ENCODE results near the gene RPS15. TPM values are rescaled to one million over a fixed set of nuclear protein-coding genes. Genes with fewer than 3 reads are reported as not detected.

RPS15 gene
- total RNA-seq, 6 donors from 2014 or later = 825 to 2,012 (median 1,317) TPM

DNA sequence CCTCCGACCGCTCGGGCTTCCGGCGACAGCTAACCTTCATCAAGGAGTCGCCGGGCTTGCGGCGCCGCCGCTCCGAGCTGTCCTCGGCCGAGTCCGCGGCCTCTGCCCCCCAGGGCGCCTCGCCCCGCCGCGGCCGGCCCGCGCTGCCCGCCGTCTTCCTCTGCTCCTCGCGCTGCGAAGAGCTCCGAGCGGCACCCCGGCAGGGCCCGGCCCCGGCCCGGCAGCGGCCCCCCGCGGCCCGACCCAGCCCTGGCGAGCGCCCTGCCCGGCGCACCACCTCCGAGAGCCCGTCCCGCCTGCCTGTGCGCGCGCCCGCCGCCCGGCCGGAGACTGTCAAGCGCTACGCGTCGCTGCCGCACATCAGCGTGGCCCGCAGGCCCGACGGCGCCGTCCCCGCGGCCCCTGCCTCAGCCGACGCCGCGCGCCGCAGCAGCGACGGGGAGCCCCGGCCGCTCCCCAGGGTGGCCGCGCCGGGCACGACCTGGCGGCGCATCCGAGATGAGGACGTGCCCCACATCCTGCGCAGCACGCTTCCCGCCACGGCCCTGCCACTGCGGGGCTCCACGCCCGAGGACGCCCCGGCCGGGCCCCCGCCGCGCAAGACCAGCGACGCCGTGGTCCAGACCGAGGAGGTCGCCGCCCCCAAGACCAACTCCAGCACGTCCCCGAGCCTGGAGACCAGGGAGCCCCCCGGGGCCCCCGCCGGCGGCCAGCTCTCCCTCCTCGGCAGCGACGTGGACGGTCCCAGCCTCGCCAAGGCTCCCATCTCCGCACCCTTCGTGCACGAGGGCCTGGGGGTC is 31.3 kb downstream of the RPS15 start:
- WGBS, 2 donors = 4% methylated on average over 33 of the region's 117 CpGs; no CpG with 5 or more reads in 1 of the 2 donors
- peak overlapping the region in 3 of 4 donors; percentile 24 to 50 (median 48) for H3K4me3 ChIP-seq

DNA sequence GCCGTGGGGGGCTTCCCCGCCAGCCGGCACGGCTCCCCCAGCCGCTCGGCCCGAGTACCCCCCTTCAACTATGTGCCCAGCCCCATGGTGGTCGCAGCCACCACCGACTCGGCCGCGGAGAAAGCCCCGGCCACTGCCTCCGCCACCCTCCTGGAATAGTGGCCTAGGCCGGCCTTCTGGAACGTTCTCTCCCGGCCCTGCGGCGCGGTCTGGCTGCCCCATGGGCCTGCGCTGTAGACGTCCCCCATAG is 31.8 kb downstream of the RPS15 start:
- H3K4me1 ChIP-seq = peaks cover 60 to 76% (median 65%) of the 10 kb centered on the region in 4 donors
- H3K36me3 ChIP-seq = peaks cover 0 to 10% (median 4%) of the 10 kb centered on the region in 4 donors
- no peak for DNase-seq
- H3K4me3 ChIP-seq = peak overlapping the region; percentile 24 to 50 (median 40)
- no peaks in the 10 kb centered on the region for H3K9me3 ChIP-seq
- H3K27ac ChIP-seq = no peak overlapping the region
- peaks cover 5 to 79% (median 55%) of the 10 kb centered on the region in 4 donors for H3K27me3 ChIP-seq
- ATAC-seq (ENCODE audit: low FRiP score in 2 of 2) = peak in 1 of 2 donors; percentile 4
- TF ChIP-seq, protein P1, sequence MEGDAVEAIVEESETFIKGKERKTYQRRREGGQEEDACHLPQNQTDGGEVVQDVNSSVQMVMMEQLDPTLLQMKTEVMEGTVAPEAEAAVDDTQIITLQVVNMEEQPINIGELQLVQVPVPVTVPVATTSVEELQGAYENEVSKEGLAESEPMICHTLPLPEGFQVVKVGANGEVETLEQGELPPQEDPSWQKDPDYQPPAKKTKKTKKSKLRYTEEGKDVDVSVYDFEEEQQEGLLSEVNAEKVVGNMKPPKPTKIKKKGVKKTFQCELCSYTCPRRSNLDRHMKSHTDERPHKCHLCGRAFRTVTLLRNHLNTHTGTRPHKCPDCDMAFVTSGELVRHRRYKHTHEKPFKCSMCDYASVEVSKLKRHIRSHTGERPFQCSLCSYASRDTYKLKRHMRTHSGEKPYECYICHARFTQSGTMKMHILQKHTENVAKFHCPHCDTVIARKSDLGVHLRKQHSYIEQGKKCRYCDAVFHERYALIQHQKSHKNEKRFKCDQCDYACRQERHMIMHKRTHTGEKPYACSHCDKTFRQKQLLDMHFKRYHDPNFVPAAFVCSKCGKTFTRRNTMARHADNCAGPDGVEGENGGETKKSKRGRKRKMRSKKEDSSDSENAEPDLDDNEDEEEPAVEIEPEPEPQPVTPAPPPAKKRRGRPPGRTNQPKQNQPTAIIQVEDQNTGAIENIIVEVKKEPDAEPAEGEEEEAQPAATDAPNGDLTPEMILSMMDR (IDR thresholded peaks at IDR 0.05) = no peak
- no peak for TF ChIP-seq POLR2A (IDR thresholded peaks at IDR 0.05)
- no peak for TF ChIP-seq EP300 (IDR thresholded peaks at IDR 0.05)
- no peak for TF ChIP-seq POLR2AphosphoS5 (IDR thresholded peaks at IDR 0.05)
- 7% methylated on average over 8 of the region's 22 CpGs; no CpG with 5 or more reads in 1 of the 2 donors for WGBS, 2 donors

More for the DNA sequence above, 31.3 kb downstream of the RPS15 start:
- no peak for ATAC-seq (ENCODE audit: low FRiP score in 2 of 2)
- Histone ChIP-seq H3K9me3 (no peaks in the 10 kb centered on the region), H3K27me3 (peaks cover 5 to 81% (median 55%) of the 10 kb centered on the region in 4 donors), H3K4me1 (peaks cover 60 to 78% (median 65%) of the 10 kb centered on the region in 4 donors), H3K27ac (no peak overlapping the region), H3K36me3 (peaks cover 0 to 5% (median 0%) of the 10 kb centered on the region in 4 donors)
- TF ChIP-seq POLR2A (IDR thresholded peaks at IDR 0.05) (no peak), EP300 (IDR thresholded peaks at IDR 0.05) (no peak), POLR2AphosphoS5 (IDR thresholded peaks at IDR 0.05) (no peak)
- TF ChIP-seq, protein P1 (IDR thresholded peaks at IDR 0.05) = peak in 1 of 6 experiments; percentile 8
- DNase-seq = peak in 1 of 2 donors; percentile 88

DNA sequence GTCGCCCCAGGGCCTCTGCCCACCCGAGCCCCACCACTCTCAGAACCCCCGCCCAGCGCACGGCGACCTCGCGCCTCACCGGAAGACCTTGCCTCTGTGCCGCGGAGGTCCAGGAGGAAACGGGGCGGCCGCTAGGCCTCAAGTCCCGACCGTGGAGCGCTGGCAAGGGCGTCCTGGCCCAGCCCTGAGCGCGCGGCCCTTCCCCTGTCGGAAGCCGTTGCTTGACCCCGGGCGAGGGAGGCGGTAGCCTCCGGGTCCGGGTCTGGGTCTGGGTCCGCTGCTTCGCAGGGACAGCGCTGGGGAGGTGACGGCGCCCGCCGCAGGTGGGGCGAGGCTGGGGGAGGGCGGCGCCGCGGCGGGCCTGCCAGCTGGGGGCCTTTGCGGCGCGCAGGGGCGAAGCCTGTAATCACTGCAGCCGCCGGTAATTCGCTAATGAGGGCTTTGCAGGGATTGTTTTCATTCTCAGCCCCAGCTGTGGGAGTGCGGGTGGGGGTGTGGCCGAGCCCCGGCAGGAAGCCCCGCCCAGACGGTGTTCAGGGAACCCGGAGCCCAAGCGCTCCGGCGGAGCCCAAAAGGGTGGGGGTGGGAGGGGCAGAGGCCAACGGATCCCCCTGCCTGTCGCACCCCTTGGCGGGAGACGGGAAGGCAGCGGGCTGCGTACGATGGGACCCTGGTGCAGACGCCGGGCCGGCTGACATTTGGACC is 32.3 kb downstream of the RPS15 start:
- WGBS, 2 donors = 1 to 4% methylated on average over 10 to 28 of the region's 67 CpGs
- Histone ChIP-seq H3K4me3 (peak overlapping the region; percentile 24 to 50 (median 40)), H3K27me3 (peaks cover 5 to 74% (median 53%) of the 10 kb centered on the region in 4 donors), H3K27ac (no peak overlapping the region), H3K9me3 (no peaks in the 10 kb centered on the region), H3K4me1 (peaks cover 58 to 72% (median 62%) of the 10 kb centered on the region in 4 donors), H3K36me3 (peaks cover 0 to 12% (median 7%) of the 10 kb centered on the region in 4 donors)
- DNase-seq (peak in 1 of 2 donors; percentile 90), ATAC-seq (ENCODE audit: low FRiP score in 2 of 2) (peak in 1 of 2 donors; percentile 33)
- TF ChIP-seq POLR2AphosphoS5 (IDR thresholded peaks at IDR 0.05) (no peak), EP300 (IDR thresholded peaks at IDR 0.05) (no peak), POLR2A (IDR thresholded peaks at IDR 0.05) (no peak)
- TF ChIP-seq, protein P1 (IDR thresholded peaks at IDR 0.05) = no peak

DNA sequence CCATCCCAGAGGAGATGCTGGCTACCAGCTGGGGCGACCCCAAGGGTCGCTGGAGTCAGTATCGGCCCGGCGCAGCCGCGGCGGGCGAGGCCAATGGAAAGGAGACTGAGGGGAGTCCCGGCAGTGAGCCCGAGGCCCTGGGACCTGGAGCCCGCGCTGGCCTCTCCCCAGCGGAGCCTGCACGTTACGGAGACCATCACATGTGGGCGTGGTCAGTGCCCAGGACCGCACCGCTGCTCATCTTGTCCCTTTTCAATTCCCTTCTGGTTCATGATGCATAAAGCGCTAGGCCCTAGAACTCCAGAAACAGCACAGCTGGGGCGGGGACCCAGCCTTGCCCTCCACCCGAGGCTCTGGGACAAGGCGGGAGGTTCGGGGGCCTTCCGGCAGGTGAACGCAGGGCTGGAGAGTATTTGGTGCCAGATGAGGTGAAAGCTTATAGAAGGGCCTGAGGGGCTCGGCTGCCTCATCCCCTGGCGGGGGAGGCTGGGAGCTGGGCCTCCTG is 32.9 kb downstream of the RPS15 start:
- peaks cover 5 to 68% (median 52%) of the 10 kb centered on the region in 4 donors for H3K27me3 ChIP-seq
- no peak overlapping the region for H3K27ac ChIP-seq
- 2 to 11% methylated on average over 11 to 28 of the region's 28 CpGs for WGBS, 2 donors
- H3K36me3 ChIP-seq = peaks cover 0 to 18% (median 9%) of the 10 kb centered on the region in 4 donors
- no peak for TF ChIP-seq EP300 (IDR thresholded peaks at IDR 0.05)
- TF ChIP-seq, protein P1 (IDR thresholded peaks at IDR 0.05) = no peak
- TF ChIP-seq POLR2AphosphoS5 (IDR thresholded peaks at IDR 0.05) = no peak
- TF ChIP-seq POLR2A (IDR thresholded peaks at IDR 0.05) = no peak
- no peaks in the 10 kb centered on the region for H3K9me3 ChIP-seq
- H3K4me3 ChIP-seq = peak overlapping the region in 3 of 4 donors; percentile 24 to 50 (median 48)
- DNase-seq (peak in 1 of 2 donors; percentile 86), ATAC-seq (ENCODE audit: low FRiP score in 2 of 2) (no peak)
- H3K4me1 ChIP-seq = peaks cover 52 to 65% (median 56%) of the 10 kb centered on the region in 4 donors

Data from upper lobe of left lung (tissue), 6 donors.